Stimulated activated CD4-positive, alpha-beta T cell treated with anti-CD3 and anti-CD28 coated beads, Interleukin-1b, Interleukin-23, amount 100 ng/mL, for 4 hours (primary cell): ENCODE measurements around the gene ZNF628.

Source experiments
- DNase-seq, 2 donors: peaks; one replicate each; pipeline ENCODE4 v3.0.0-alpha.2; 2020; ENCODE audit warnings: low read depth in 2 of 2

ZNF628 gene

GRCh38 chr19:55529636-55530234 lies 53.3 kb downstream of the ZNF628 start:
- no peak for DNase-seq

GRCh38 chr19:55530996-55531395 lies 54.6 kb downstream of the ZNF628 start:
- DNase-seq: no peak
